ENCODE data around the gene TLK2. TPM values are rescaled to one million over a fixed set of nuclear protein-coding genes. Genes with fewer than 3 reads are reported as not detected.
"Not testable (repeated sequence)": the region's sequence is repeated elsewhere in the genome, so short reads cannot be mapped to it uniquely, and the experiment has no call there.

TLK2 gene
- total RNA-seq, 4 donors from 2014 or later: 45.8 to 78.1 (median 54.1) TPM

GRCh38 chr17:62600805-62601204 lies 122.2 kb downstream of the TLK2 start:
- intact Hi-C loops (cut with DNase I): no loop called here
- TF ChIP-seq POLR2A (IDR thresholded peaks at IDR 0.05): no peak
- TF ChIP-seq CTCF (IDR thresholded peaks at IDR 0.05): no peak
- Histone ChIP-seq H3K36me3 (peaks cover 9 to 25% of the 10 kb centered on the region in 2 donors), H3K9me3 (no peaks in the 10 kb centered on the region), H3K4me1 (peaks cover 0 to 4% of the 10 kb centered on the region in 2 donors), H3K27ac (no peak overlapping the region), H3K27me3 (no peaks in the 10 kb centered on the region), H3K4me3 (replicated peaks in 1 of 3) (no peak overlapping the region)
- 85 to 88% methylated on average over 1 of the region's 1 CpG for WGBS, 2 donors
- DNase-seq: no peak

- TF ChIP-seq CTCF (IDR thresholded peaks at IDR 0.05) (no peak), POLR2A (IDR thresholded peaks at IDR 0.05) (no peak)
- DNase-seq: no peak
Measured at GRCh38 chr17:62601471-62601870, 122.8 kb downstream of the TLK2 start.

GRCh38 chr17:62603783-62604182 lies 125.2 kb downstream of the TLK2 start:
- H3K4me1 ChIP-seq; H3K4me3 ChIP-seq (replicated peaks in 1 of 3); DNase-seq; H3K9me3 ChIP-seq; intact Hi-C loops (cut with DNase I); H3K27ac ChIP-seq; H3K27me3 ChIP-seq: not testable (repeated sequence)
- peaks cover 30 to 37% of the 10 kb centered on the region in 2 donors for H3K36me3 ChIP-seq
- WGBS, 2 donors: 96 to 97% methylated on average over 6 of the region's 6 CpGs

More at GRCh38 chr17:62601471-62601870, 122.8 kb downstream of the TLK2 start:
- 87 to 97% methylated on average over 2 of the region's 2 CpGs for WGBS, 2 donors
- peaks cover 0 to 4% of the 10 kb centered on the region in 2 donors for H3K4me1 ChIP-seq
- intact Hi-C loops (cut with DNase I): no loop called here
- no peak overlapping the region for H3K27ac ChIP-seq
- H3K9me3 ChIP-seq: no peaks in the 10 kb centered on the region
- peaks cover 12 to 26% of the 10 kb centered on the region in 2 donors for H3K36me3 ChIP-seq
- H3K27me3 ChIP-seq: no peaks in the 10 kb centered on the region
- H3K4me3 ChIP-seq (replicated peaks in 1 of 3): no peak overlapping the region

- H3K36me3 ChIP-seq: peaks cover 41 to 52% of the 10 kb centered on the region in 2 donors
Measured at GRCh38 chr17:62605588-62605987, 127.0 kb downstream of the TLK2 start.

GRCh38 chr17:62611292-62611691 lies 132.7 kb downstream of the TLK2 start:
- 92 to 94% methylated on average over 5 of the region's 5 CpGs for WGBS, 2 donors
- H3K27ac ChIP-seq: no peak overlapping the region
- H3K4me1 ChIP-seq: no peaks in the 10 kb centered on the region
- H3K27me3 ChIP-seq: no peaks in the 10 kb centered on the region
- H3K4me3 ChIP-seq (replicated peaks in 1 of 3): no peak overlapping the region
- no peaks in the 10 kb centered on the region for H3K9me3 ChIP-seq
- no peak for TF ChIP-seq CTCF (IDR thresholded peaks at IDR 0.05)
- TF ChIP-seq POLR2A (IDR thresholded peaks at IDR 0.05): no peak
- intact Hi-C loops (cut with DNase I): no loop called here
- peaks cover 41 to 42% of the 10 kb centered on the region in 2 donors for H3K36me3 ChIP-seq
- DNase-seq: no peak

More at GRCh38 chr17:62605588-62605987, 127.0 kb downstream of the TLK2 start:
- WGBS, 2 donors: 97 to 98% methylated on average over 7 of the region's 7 CpGs
- Histone ChIP-seq H3K4me3 (replicated peaks in 1 of 3) (no peak overlapping the region), H3K9me3 (no peaks in the 10 kb centered on the region), H3K27me3 (no peaks in the 10 kb centered on the region), H3K4me1 (no peaks in the 10 kb centered on the region), H3K27ac (no peak overlapping the region)
- intact Hi-C loops (cut with DNase I): no loop called here
- no peak for TF ChIP-seq POLR2A (IDR thresholded peaks at IDR 0.05)
- no peak for TF ChIP-seq CTCF (IDR thresholded peaks at IDR 0.05)
- DNase-seq: no peak

DNA sequence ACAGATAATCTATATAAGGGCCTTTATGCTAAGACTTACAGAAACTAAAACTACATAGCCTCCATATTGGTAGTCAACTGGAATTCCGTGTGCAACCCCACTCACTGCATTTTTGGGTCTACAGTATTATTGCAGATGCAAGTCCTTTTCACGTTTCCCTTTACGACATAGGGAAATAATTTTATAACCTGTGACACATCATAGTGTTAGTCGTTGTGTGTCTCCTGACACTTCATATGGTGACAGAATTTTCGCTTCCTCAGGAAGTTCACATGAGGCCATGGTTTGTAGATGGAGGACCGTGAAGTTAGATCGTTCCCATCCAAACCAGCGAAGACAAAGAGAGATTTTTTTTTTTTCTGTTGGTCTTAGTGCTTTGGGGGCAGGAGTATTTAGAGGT lies 133.1 kb downstream of the TLK2 start:
- Histone ChIP-seq H3K4me3 (replicated peaks in 1 of 3) (no peak overlapping the region), H3K9me3 (no peaks in the 10 kb centered on the region), H3K27ac (no peak overlapping the region), H3K36me3 (peaks cover 37% of the 10 kb centered on the region in 2 donors), H3K4me1 (no peaks in the 10 kb centered on the region), H3K27me3 (no peaks in the 10 kb centered on the region)
- 73 to 79% methylated on average over 8 of the region's 8 CpGs for WGBS, 2 donors
- TF ChIP-seq CTCF (IDR thresholded peaks at IDR 0.05) (no peak), POLR2A (IDR thresholded peaks at IDR 0.05) (no peak)
- intact Hi-C loops (cut with DNase I): no loop called here
- DNase-seq: no peak

GRCh38 chr17:62612289-62612688 lies 133.7 kb downstream of the TLK2 start:
- H3K27ac ChIP-seq; DNase-seq; H3K4me3 ChIP-seq (replicated peaks in 1 of 3); intact Hi-C loops (cut with DNase I); H3K27me3 ChIP-seq; H3K9me3 ChIP-seq; H3K4me1 ChIP-seq: not testable (repeated sequence)
- WGBS, 2 donors: 89 to 95% methylated on average over 11 to 12 of the region's 12 CpGs
- H3K36me3 ChIP-seq: peaks cover 32 to 34% of the 10 kb centered on the region in 2 donors

- 87 to 96% methylated on average over 4 of the region's 4 CpGs for WGBS, 2 donors
- peaks cover 25 to 26% of the 10 kb centered on the region in 2 donors for H3K36me3 ChIP-seq
- intact Hi-C loops (cut with DNase I): not testable (repeated sequence)
Measured at GRCh38 chr17:62613095-62613494, 134.5 kb downstream of the TLK2 start.

More at GRCh38 chr17:62613095-62613494, 134.5 kb downstream of the TLK2 start:
- H3K4me1 ChIP-seq; DNase-seq; H3K27me3 ChIP-seq; H3K9me3 ChIP-seq; H3K27ac ChIP-seq; H3K4me3 ChIP-seq (replicated peaks in 1 of 3): not testable (repeated sequence)

All from thyroid gland (tissue), 4 donors.